ENCODE measurements around the gene SSUH2. TPM values are rescaled to one million over a fixed set of nuclear protein-coding genes. Genes with fewer than 3 reads are reported as not detected.

SSUH2 gene
- total RNA-seq, 1 donor = not detected

DNA sequence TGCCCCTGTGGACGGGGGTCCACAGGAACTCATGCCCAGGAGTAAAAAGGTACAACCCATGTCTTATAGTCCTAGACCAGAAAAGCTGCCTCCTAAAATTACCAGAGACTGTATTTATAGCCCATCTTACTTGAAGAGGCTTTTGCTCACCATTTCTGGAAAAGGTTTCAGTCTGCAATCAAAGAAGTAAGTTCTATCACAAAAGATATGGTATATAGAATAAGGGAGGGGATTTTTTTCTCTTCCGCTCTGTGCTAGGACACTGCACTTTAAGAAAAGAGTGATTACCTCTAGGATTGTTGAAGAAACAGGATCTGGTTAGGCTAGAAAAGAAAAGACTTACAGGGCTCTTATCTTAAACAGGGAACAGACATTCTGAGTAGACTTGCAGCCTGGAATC is 2.6 kb downstream of the SSUH2 start:
- Histone ChIP-seq H3K27me3 (ENCODE audit: insufficient read depth, low read length) (peaks cover 43% of the 10 kb centered on the region), H3K9me3 (ENCODE audit: low read depth, low read length) (no peaks in the 10 kb centered on the region), H2AFZ (ENCODE audit: low read length) (no peak overlapping the region), H3K4me2 (ENCODE audit: insufficient read depth, low read length) (no peak overlapping the region), H3K27ac (ENCODE audit: low read depth, low read length) (no peak overlapping the region), H3K4me3 (ENCODE audit: insufficient read depth, low read length) (no peak overlapping the region), H4K20me1 (ENCODE audit: insufficient read depth, low read length) (no peaks in the 10 kb centered on the region), H3K36me3 (ENCODE audit: insufficient read depth, low read length) (no peaks in the 10 kb centered on the region), H3K79me2 (ENCODE audit: insufficient read depth, low read length) (no peaks in the 10 kb centered on the region), H3K4me1 (ENCODE audit: insufficient read depth, low read length) (no peaks in the 10 kb centered on the region)
- no peak for TF ChIP-seq CTCF (IDR thresholded peaks at IDR 0.05; ENCODE audit: extremely low read depth, low read depth, low read length)
- DNase-seq (ENCODE audit: insufficient read length, low spot score, missing footprints) = no peak

GRCh38 chr3:8641472-8641871 is 3.1 kb downstream of the SSUH2 start:
- TF ChIP-seq CTCF (IDR thresholded peaks at IDR 0.05; ENCODE audit: extremely low read depth, low read depth, low read length) = no peak

DNA sequence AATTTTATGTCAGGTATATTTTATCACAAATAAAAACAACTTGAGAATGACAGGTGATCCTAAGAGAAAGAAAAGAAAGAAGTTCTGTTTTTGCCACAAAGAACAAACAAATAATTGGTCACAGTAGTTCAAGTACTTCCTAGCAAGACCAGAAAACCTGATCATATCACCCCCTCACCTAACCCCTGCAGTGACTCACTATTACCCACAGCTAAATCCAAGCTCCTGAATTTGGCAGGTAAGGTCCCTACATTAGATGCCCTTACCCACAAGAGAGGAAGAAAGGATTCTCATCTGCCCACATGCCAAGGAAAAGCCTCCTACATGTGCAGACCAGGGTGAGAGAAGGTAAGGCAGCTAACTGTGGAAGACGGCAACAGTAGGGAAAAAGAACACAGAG is 4.4 kb downstream of the SSUH2 start:
- TF ChIP-seq CTCF (IDR thresholded peaks at IDR 0.05; ENCODE audit: extremely low read depth, low read depth, low read length) = no peak
- peaks cover 39% of the 10 kb centered on the region for H3K27me3 ChIP-seq (ENCODE audit: insufficient read depth, low read length)
- H2AFZ ChIP-seq (ENCODE audit: low read length) = no peak overlapping the region

More at GRCh38 chr3:8641472-8641871, 3.1 kb downstream of the SSUH2 start:
- no peaks in the 10 kb centered on the region for H4K20me1 ChIP-seq (ENCODE audit: insufficient read depth, low read length)
- no peak overlapping the region for H3K4me2 ChIP-seq (ENCODE audit: insufficient read depth, low read length)
- no peaks in the 10 kb centered on the region for H3K79me2 ChIP-seq (ENCODE audit: insufficient read depth, low read length)
- no peaks in the 10 kb centered on the region for H3K36me3 ChIP-seq (ENCODE audit: insufficient read depth, low read length)
- H3K4me1 ChIP-seq (ENCODE audit: insufficient read depth, low read length) = no peaks in the 10 kb centered on the region
- peak; percentile 31 for DNase-seq (ENCODE audit: insufficient read length, low spot score, missing footprints)
- no peak overlapping the region for H3K27ac ChIP-seq (ENCODE audit: low read depth, low read length)
- no peaks in the 10 kb centered on the region for H3K9me3 ChIP-seq (ENCODE audit: low read depth, low read length)
- peaks cover 43% of the 10 kb centered on the region for H3K27me3 ChIP-seq (ENCODE audit: insufficient read depth, low read length)
- H3K4me3 ChIP-seq (ENCODE audit: insufficient read depth, low read length) = no peak overlapping the region
- no peak overlapping the region for H2AFZ ChIP-seq (ENCODE audit: low read length)

DNA sequence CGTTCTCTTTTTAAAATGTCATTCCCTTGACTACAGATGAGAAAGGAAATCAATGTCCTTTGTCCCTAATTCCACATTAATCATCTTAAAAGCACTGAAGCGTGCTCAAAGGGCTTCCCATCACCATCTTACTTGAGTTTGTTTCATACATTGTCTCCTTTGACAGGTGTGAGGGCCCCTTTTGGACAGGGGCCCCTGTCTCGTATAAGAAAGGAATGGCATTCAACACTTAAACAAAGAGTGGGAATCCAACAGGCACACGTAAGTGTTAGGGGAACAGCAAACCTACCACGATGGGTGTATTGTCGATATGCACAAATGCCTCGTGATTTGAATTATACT is 5.0 kb downstream of the SSUH2 start:
- H3K27ac ChIP-seq (ENCODE audit: low read depth, low read length) = no peak overlapping the region
- peaks cover 35% of the 10 kb centered on the region for H3K27me3 ChIP-seq (ENCODE audit: insufficient read depth, low read length)
- H3K9me3 ChIP-seq (ENCODE audit: low read depth, low read length) = no peaks in the 10 kb centered on the region
- no peak overlapping the region for H2AFZ ChIP-seq (ENCODE audit: low read length)
- no peaks in the 10 kb centered on the region for H3K36me3 ChIP-seq (ENCODE audit: insufficient read depth, low read length)
- H3K4me3 ChIP-seq (ENCODE audit: insufficient read depth, low read length) = no peak overlapping the region
- DNase-seq (ENCODE audit: insufficient read length, low spot score, missing footprints) = no peak
- no peaks in the 10 kb centered on the region for H3K4me1 ChIP-seq (ENCODE audit: insufficient read depth, low read length)
- no peak overlapping the region for H3K4me2 ChIP-seq (ENCODE audit: insufficient read depth, low read length)
- no peaks in the 10 kb centered on the region for H4K20me1 ChIP-seq (ENCODE audit: insufficient read depth, low read length)
- H3K79me2 ChIP-seq (ENCODE audit: insufficient read depth, low read length) = no peaks in the 10 kb centered on the region
- no peak for TF ChIP-seq CTCF (IDR thresholded peaks at IDR 0.05; ENCODE audit: extremely low read depth, low read depth, low read length)

More for the DNA sequence above, 4.4 kb downstream of the SSUH2 start:
- H3K9me3 ChIP-seq (ENCODE audit: low read depth, low read length) = no peaks in the 10 kb centered on the region
- H3K27ac ChIP-seq (ENCODE audit: low read depth, low read length) = no peak overlapping the region
- H3K4me2 ChIP-seq (ENCODE audit: insufficient read depth, low read length) = no peak overlapping the region
- DNase-seq (ENCODE audit: insufficient read length, low spot score, missing footprints) = no peak
- no peaks in the 10 kb centered on the region for H3K4me1 ChIP-seq (ENCODE audit: insufficient read depth, low read length)
- H4K20me1 ChIP-seq (ENCODE audit: insufficient read depth, low read length) = no peaks in the 10 kb centered on the region
- no peaks in the 10 kb centered on the region for H3K79me2 ChIP-seq (ENCODE audit: insufficient read depth, low read length)
- H3K4me3 ChIP-seq (ENCODE audit: insufficient read depth, low read length) = no peak overlapping the region
- no peaks in the 10 kb centered on the region for H3K36me3 ChIP-seq (ENCODE audit: insufficient read depth, low read length)
